PC-9 (cell line): Measurements from ENCODE around the gene CRYGB.

Experiments used
- EZH2 ChIP-seq: fragments of 200-600 bp; sonication (generic); IDR thresholded peaks from 2 replicates; pipeline ENCODE4 v1.8.0; 2017; ENCODE audit warnings: antibody characterized with exemption, low read depth
- TF ChIP-seq, protein P1 (sequence below): fragments of 200-600 bp; sonication (generic); conservative IDR thresholded peaks from 2 replicates; pipeline ENCODE4 v1.6.1; 2017; ENCODE audit warnings: mixed run types, antibody characterized with exemption, mild to moderate bottlenecking, moderate library complexity

- TF ChIP-seq, protein P1, sequence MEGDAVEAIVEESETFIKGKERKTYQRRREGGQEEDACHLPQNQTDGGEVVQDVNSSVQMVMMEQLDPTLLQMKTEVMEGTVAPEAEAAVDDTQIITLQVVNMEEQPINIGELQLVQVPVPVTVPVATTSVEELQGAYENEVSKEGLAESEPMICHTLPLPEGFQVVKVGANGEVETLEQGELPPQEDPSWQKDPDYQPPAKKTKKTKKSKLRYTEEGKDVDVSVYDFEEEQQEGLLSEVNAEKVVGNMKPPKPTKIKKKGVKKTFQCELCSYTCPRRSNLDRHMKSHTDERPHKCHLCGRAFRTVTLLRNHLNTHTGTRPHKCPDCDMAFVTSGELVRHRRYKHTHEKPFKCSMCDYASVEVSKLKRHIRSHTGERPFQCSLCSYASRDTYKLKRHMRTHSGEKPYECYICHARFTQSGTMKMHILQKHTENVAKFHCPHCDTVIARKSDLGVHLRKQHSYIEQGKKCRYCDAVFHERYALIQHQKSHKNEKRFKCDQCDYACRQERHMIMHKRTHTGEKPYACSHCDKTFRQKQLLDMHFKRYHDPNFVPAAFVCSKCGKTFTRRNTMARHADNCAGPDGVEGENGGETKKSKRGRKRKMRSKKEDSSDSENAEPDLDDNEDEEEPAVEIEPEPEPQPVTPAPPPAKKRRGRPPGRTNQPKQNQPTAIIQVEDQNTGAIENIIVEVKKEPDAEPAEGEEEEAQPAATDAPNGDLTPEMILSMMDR: no peak
- TF ChIP-seq EZH2: no peak
Observed at GRCh38 chr2:208146006-208146405, at the start of gene CRYGB.
